GM21447 (cell line): ENCODE results near the gene KRTAP4-5.
"Not testable (repeated sequence)": the region's sequence is repeated elsewhere in the genome, so short reads cannot be mapped to it uniquely, and the experiment has no call there.

ENCODE experiments used
- ATAC-seq: cut with Tn5 transposase; IDR thresholded peaks from one replicate; pipeline ENCODE4 v1.9.1; 2021; ENCODE audit not compliant: unreplicated experiment

KRTAP4-5 gene

GRCh38 chr17:41149652-41149985 lies at the start of gene KRTAP4-5:
Gene KRTAP4-5 (minus strand): TSS chr17:41149825. CDS start chr17:41149767, 58 bp downstream.
- ATAC-seq, result no peak

GRCh38 chr17:41196068-41196467 lies 46.4 kb upstream of the KRTAP4-5 start:
- no peak for ATAC-seq

GRCh38 chr17:41190328-41190727 lies 40.7 kb upstream of the KRTAP4-5 start:
- ATAC-seq, result no peak

- ATAC-seq, result not testable (repeated sequence)
Measured at GRCh38 chr17:41189837-41190318, 40.3 kb upstream of the KRTAP4-5 start, which contains the start of gene KRTAP9-1. Gene KRTAP9-1 (plus strand): TSS chr17:41189887. CDS start chr17:41189887, 0 bp downstream.

GRCh38 chr17:41186872-41187271 lies 37.2 kb upstream of the KRTAP4-5 start:
- ATAC-seq, result no peak

GRCh38 chr17:41185001-41185400 lies 35.4 kb upstream of the KRTAP4-5 start:
- ATAC-seq, result no peak

GRCh38 chr17:41184480-41184961 lies 34.9 kb upstream of the KRTAP4-5 start, which contains the start of gene KRTAP4-1:
Gene KRTAP4-1 (minus strand): TSS chr17:41184911. CDS start chr17:41184854, 57 bp downstream.
- ATAC-seq, result no peak

GRCh38 chr17:41178843-41179616 lies 29.4 kb upstream of the KRTAP4-5 start:
- no peak for ATAC-seq

- ATAC-seq, result no peak
Measured at GRCh38 chr17:41178341-41178740, 28.7 kb upstream of the KRTAP4-5 start.

- no peak for ATAC-seq
Measured at GRCh38 chr17:41177727-41178271, 28.2 kb upstream of the KRTAP4-5 start, which contains the start of gene KRTAP4-2. Gene KRTAP4-2 (minus strand): TSS chr17:41178221. CDS start chr17:41178164, 57 bp downstream.

GRCh38 chr17:41176744-41177387 lies 27.2 kb upstream of the KRTAP4-5 start:
- ATAC-seq, result no peak

GRCh38 chr17:41171886-41172285 lies 22.3 kb upstream of the KRTAP4-5 start:
- ATAC-seq, result no peak

GRCh38 chr17:41168121-41168520 lies 18.5 kb upstream of the KRTAP4-5 start, which contains the start of gene KRTAP4-3:
Gene KRTAP4-3 (minus strand): TSS chr17:41168221. CDS start chr17:41168172, 49 bp downstream.
- no peak for ATAC-seq

GRCh38 chr17:41167561-41167960 lies 17.9 kb upstream of the KRTAP4-5 start:
- no peak for ATAC-seq

- ATAC-seq, result no peak
Measured at GRCh38 chr17:41163828-41164227, 14.2 kb upstream of the KRTAP4-5 start.

GRCh38 chr17:41160648-41161047 lies 11.0 kb upstream of the KRTAP4-5 start, which contains the start of gene KRTAP4-4:
Gene KRTAP4-4 (minus strand): TSS chr17:41160748. CDS start chr17:41160691, 57 bp downstream.
- ATAC-seq, result no peak

GRCh38 chr17:41160190-41160589 lies 10.6 kb upstream of the KRTAP4-5 start:
- not testable (repeated sequence) for ATAC-seq

GRCh38 chr17:41153856-41154255 lies 4.2 kb upstream of the KRTAP4-5 start:
- no peak for ATAC-seq

- no peak for ATAC-seq
Measured at GRCh38 chr17:41151525-41151924, 1.9 kb upstream of the KRTAP4-5 start.

GRCh38 chr17:41150026-41150425 lies 401 bp upstream of the KRTAP4-5 start:
- no peak for ATAC-seq

GRCh38 chr17:41148971-41149651 lies 514 bp downstream of the KRTAP4-5 start:
- not testable (repeated sequence) for ATAC-seq
